OCI-LY3 (cell line): ENCODE measurements around the gene TMEFF1.

Experiments used
- H2AFZ ChIP-seq: fragments of 200-600, 300-600 bp; shearing (Covaris generic); 2 replicates; pipeline ENCODE4 v1.6.0; 2014; ENCODE audit warnings: antibody characterized with exemption, low read depth, low read length
- H3K27ac ChIP-seq: fragments of 200-600, 300-600 bp; sonication (generic); 2 replicates; pipeline ENCODE4 v1.5.1; 2014; ENCODE audit warnings: mild to moderate bottlenecking, low read length, moderate library complexity, mixed read lengths
- H3K27me3 ChIP-seq: fragments of 200-600, 300-600 bp; sonication (generic); 2 replicates; pipeline ENCODE4 v1.6.1; 2014; ENCODE audit warnings: low read depth, low read length, mixed read lengths
- H3K36me3 ChIP-seq: fragments of 200-600, 300-600 bp; sonication (generic); replicated peaks from 2 replicates; pipeline ENCODE3; 2014; ENCODE audit warnings: low read depth, low read length, mixed read lengths
- H3K4me1 ChIP-seq: fragments of 300-600, 200-600 bp; sonication (generic); 2 replicates; pipeline ENCODE4 v1.6.1; 2014; ENCODE audit warnings: low read length, mixed read lengths
- H3K4me2 ChIP-seq: fragments of 200-600, 300-600 bp; sonication (generic); 2 replicates; pipeline ENCODE4 v1.6.1; 2014; ENCODE audit warnings: low read length, mixed read lengths
- H3K4me3 ChIP-seq: fragments of 300-600, 200-600 bp; sonication (generic); 2 replicates; pipeline ENCODE4 v1.5.1; 2014; ENCODE audit warnings: antibody characterized with exemption, mild to moderate bottlenecking, low read length, moderate library complexity
- H3K79me2 ChIP-seq: fragments of 300-600, 200-600 bp; shearing (Covaris generic); 2 replicates; pipeline ENCODE4 v1.6.1; 2014; ENCODE audit warnings: mild to moderate bottlenecking, low read length, mixed read lengths
- H3K9ac ChIP-seq: fragments of 300-600, 200-600 bp; shearing (Covaris generic); 2 replicates; pipeline ENCODE4 v1.6.0; 2014; ENCODE audit warnings: mild to moderate bottlenecking, low read length, moderate library complexity
- H3K9me3 ChIP-seq: fragments of 200-600, 300-600 bp; shearing (Covaris generic); 2 replicates; pipeline ENCODE4 v1.6.1; 2014; ENCODE audit warnings: low read length, mixed read lengths; ENCODE audit not compliant: insufficient read depth
- H4K20me1 ChIP-seq: fragments of 200-600, 300-600 bp; sonication (generic); 2 replicates; pipeline ENCODE4 v1.6.1; 2016; ENCODE audit warnings: low read length, mixed read lengths; ENCODE audit not compliant: insufficient read depth
- EZH2phosphoT487 ChIP-seq: fragments of 200-600 bp; shearing (Covaris generic); IDR thresholded peaks from 2 replicates; pipeline ENCODE4 v1.6.1; 2018; ENCODE audit warnings: antibody characterized with exemption, mixed run types, low read depth
- TF ChIP-seq, protein P1 (sequence below): fragments of 200-600, 300-600 bp; sonication (generic); IDR thresholded peaks from 2 replicates; pipeline ENCODE4 v1.5.1; 2014; ENCODE audit warnings: antibody characterized with exemption, low read length, low read depth

Gene TMEFF1

DNA sequence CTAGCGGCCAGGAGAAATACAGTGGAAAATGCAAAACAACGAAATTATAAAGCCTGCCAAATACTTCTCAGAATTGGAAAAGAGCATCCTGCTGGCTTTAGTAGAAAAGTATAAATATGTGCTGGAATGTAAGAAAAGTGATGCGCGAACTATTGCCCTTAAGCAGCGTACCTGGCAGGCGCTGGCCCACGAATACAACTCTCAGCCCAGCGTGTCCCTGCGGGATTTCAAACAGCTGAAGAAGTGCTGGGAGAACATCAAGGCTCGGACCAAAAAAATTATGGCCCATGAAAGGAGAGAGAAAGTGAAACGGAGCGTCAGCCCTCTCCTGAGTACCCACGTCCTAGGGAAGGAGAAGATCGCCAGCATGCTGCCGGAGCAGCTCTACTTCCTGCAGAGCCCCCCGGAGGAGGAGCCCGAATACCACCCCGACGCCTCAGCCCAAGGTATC lies 31.0 kb upstream of the TMEFF1 start:
- Histone ChIP-seq H3K4me3 (no peak overlapping the region), H4K20me1 (peaks cover 9% of the 10 kb centered on the region; the same call in 1 of the 2 replicates), H3K27ac (no peak overlapping the region), H3K4me1 (no peaks in the 10 kb centered on the region), H3K4me2 (no peak overlapping the region), H3K9me3 (no peaks in the 10 kb centered on the region), H3K9ac (no peak overlapping the region), H3K27me3 (no peaks in the 10 kb centered on the region), H2AFZ (no peak overlapping the region), H3K36me3 (peaks cover 4% of the 10 kb centered on the region), H3K79me2 (no peaks in the 10 kb centered on the region)
- TF ChIP-seq EZH2phosphoT487, result no peak
- TF ChIP-seq, protein P1, sequence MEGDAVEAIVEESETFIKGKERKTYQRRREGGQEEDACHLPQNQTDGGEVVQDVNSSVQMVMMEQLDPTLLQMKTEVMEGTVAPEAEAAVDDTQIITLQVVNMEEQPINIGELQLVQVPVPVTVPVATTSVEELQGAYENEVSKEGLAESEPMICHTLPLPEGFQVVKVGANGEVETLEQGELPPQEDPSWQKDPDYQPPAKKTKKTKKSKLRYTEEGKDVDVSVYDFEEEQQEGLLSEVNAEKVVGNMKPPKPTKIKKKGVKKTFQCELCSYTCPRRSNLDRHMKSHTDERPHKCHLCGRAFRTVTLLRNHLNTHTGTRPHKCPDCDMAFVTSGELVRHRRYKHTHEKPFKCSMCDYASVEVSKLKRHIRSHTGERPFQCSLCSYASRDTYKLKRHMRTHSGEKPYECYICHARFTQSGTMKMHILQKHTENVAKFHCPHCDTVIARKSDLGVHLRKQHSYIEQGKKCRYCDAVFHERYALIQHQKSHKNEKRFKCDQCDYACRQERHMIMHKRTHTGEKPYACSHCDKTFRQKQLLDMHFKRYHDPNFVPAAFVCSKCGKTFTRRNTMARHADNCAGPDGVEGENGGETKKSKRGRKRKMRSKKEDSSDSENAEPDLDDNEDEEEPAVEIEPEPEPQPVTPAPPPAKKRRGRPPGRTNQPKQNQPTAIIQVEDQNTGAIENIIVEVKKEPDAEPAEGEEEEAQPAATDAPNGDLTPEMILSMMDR, result no peak

DNA sequence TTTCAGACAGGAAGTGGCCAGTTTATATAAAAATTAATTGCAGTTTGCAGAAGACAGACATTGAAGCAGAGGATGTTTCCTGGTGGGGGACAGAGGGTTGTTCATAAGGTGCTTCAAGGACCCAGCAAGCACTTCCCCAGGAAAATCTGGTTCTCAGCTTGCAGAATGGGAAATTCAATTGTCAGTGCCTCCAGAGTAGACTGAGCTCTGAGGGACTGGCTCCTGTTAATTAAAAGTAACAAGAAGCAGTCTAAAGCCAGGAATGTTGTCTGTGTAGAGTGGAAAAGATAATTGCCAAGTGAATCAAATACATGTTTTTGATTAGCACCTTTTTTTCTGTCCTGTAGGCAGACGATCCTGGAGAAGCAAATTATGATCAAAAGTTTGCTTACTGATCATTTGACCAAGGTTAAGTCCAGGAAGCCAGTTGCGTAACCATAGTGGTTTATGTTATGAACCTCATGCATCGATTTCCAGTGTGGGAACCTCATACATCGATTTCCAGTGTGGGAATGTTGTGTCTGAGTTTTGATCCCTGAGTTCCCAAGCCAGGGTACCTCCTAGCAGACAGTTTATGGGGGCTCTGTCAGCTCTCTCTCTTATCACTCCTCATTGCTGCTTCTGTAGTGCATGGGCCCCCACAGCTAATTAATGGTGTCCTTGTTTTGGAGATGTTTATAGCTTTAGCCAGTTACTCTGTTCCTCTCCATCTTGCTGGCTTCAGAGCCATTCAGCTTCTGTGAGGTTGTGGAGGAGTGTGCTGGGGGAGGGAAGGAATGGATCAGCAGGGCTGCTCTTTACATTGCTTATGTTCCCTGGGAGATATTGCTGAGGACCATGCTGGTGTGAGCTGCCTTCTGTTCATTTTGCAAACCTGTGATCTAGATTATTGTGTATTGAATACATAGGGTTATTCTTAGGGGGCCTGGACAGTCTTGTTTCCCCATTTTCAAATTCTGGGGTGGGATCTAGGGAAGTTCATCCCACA lies 28.9 kb upstream of the TMEFF1 start:
- no peaks in the 10 kb centered on the region for H3K27me3 ChIP-seq
- H3K79me2 ChIP-seq, result no peaks in the 10 kb centered on the region
- H3K36me3 ChIP-seq, result peaks cover 4% of the 10 kb centered on the region
- H3K9me3 ChIP-seq, result no peaks in the 10 kb centered on the region
- no peak for TF ChIP-seq EZH2phosphoT487
- TF ChIP-seq, protein P1, result no peak
- H3K4me2 ChIP-seq, result no peak overlapping the region
- H3K4me1 ChIP-seq, result no peaks in the 10 kb centered on the region
- no peak overlapping the region for H3K27ac ChIP-seq
- no peak overlapping the region for H3K4me3 ChIP-seq
- H3K9ac ChIP-seq, result no peak overlapping the region
- H4K20me1 ChIP-seq, result no peaks in the 10 kb centered on the region; the same call in 1 of the 2 replicates
- no peak overlapping the region for H2AFZ ChIP-seq

DNA sequence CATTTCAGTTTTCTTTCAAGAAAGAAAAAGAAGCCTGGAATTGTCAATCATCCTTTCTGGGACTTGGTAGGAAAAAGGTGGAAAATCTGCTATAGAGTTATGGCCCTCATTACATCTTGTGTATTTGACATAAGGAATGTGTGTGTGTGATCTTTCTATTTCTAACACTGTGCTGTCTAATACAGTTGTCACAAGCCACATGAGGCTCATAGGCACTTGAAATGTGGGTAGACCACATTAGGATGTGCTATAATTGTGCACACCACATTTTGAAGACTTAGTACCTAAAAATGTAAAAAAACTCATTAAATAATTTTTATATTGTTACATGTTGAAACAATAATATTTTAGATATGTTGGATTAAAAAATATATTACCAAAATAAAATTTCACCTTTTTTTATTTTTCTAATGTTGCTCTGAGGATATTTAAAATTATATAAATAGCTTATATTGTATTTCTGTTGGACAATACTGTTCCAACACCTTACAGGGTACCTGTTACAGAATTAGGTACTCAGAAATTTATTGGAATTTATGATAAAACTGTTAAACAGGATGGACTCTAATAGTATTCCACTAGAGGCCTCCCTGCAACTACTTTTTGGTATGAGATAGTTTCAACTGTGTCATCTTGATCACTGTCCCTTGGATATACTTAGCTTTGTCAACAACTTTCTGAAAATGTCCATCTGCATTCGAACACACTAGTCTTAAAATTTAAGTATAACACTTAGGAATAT lies 27.6 kb upstream of the TMEFF1 start:
- H3K9me3 ChIP-seq, result no peaks in the 10 kb centered on the region
- no peak overlapping the region for H3K9ac ChIP-seq
- no peak for TF ChIP-seq EZH2phosphoT487
- TF ChIP-seq, protein P1, result no peak
- H3K4me2 ChIP-seq, result no peak overlapping the region
- no peaks in the 10 kb centered on the region for H4K20me1 ChIP-seq
- H3K36me3 ChIP-seq, result peaks cover 4% of the 10 kb centered on the region
- H2AFZ ChIP-seq, result no peak overlapping the region
- H3K27ac ChIP-seq, result no peak overlapping the region
- no peaks in the 10 kb centered on the region for H3K27me3 ChIP-seq
- no peaks in the 10 kb centered on the region for H3K79me2 ChIP-seq
- H3K4me1 ChIP-seq, result no peaks in the 10 kb centered on the region
- H3K4me3 ChIP-seq, result no peak overlapping the region
